ENCODE data around the gene SKP1.

SKP1 gene

DNA sequence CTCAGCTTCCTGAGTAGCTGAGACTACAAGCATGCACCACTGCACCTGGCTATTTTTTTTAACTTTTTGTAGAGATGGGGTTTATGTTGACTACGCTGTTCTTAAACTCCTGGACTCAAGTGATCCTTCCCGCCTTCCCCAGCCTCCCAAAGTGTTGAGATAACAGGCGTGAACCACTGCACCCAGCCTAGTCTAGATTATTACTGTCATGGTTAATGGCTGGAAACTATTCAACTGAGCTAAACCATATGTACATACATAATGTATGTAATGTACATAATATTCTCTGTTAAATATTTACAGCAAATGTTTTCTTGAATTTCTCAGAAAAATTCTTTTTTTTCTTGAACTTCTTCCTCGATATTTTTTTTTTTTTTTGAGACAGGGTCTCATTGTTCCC, 27.8 kb upstream of the SKP1 start:
- peaks cover 63% of the 10 kb centered on the region; the same call in 1 of the 2 replicates for H3K36me3 ChIP-seq (ENCODE audit: insufficient read depth, low read length)
- H3K9ac ChIP-seq (ENCODE audit: low read depth, low read length, poor library complexity, severe bottlenecking) = no peak overlapping the region
- H3K4me2 ChIP-seq (ENCODE audit: low read depth, low read length, poor library complexity, severe bottlenecking) = no peak overlapping the region
- peaks cover 51% of the 10 kb centered on the region for H3K79me2 ChIP-seq (ENCODE audit: insufficient read depth, low read length)
- no peaks in the 10 kb centered on the region for H3K9me2 ChIP-seq (replicated peaks; ENCODE audit: low read depth, low read length)
- H3K27me3 ChIP-seq (ENCODE audit: insufficient read depth, low read length, poor library complexity, severe bottlenecking) = no peaks in the 10 kb centered on the region
- TF ChIP-seq EZH2phosphoT487 (IDR thresholded peaks at IDR 0.05; ENCODE audit: borderline replicate concordance) = no peak
- TF ChIP-seq, protein P1, sequence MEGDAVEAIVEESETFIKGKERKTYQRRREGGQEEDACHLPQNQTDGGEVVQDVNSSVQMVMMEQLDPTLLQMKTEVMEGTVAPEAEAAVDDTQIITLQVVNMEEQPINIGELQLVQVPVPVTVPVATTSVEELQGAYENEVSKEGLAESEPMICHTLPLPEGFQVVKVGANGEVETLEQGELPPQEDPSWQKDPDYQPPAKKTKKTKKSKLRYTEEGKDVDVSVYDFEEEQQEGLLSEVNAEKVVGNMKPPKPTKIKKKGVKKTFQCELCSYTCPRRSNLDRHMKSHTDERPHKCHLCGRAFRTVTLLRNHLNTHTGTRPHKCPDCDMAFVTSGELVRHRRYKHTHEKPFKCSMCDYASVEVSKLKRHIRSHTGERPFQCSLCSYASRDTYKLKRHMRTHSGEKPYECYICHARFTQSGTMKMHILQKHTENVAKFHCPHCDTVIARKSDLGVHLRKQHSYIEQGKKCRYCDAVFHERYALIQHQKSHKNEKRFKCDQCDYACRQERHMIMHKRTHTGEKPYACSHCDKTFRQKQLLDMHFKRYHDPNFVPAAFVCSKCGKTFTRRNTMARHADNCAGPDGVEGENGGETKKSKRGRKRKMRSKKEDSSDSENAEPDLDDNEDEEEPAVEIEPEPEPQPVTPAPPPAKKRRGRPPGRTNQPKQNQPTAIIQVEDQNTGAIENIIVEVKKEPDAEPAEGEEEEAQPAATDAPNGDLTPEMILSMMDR (conservative IDR thresholded peaks at IDR 0.05; ENCODE audit: low read length) = no peak
- peaks cover 32% of the 10 kb centered on the region for H4K20me1 ChIP-seq (ENCODE audit: insufficient read depth, low read length, poor library complexity, severe bottlenecking)
- no peaks in the 10 kb centered on the region for H3K9me3 ChIP-seq (ENCODE audit: insufficient read depth, low read depth, low read length)
- H3F3A ChIP-seq (ENCODE audit: low read depth) = no peaks in the 10 kb centered on the region
- no peak overlapping the region for H3K4me3 ChIP-seq (ENCODE audit: low read length, poor library complexity, severe bottlenecking)
- H3K4me1 ChIP-seq (ENCODE audit: insufficient read depth, low read length, poor library complexity, severe bottlenecking) = no peaks in the 10 kb centered on the region
- H2AFZ ChIP-seq (ENCODE audit: low read length) = no peak overlapping the region

DNA sequence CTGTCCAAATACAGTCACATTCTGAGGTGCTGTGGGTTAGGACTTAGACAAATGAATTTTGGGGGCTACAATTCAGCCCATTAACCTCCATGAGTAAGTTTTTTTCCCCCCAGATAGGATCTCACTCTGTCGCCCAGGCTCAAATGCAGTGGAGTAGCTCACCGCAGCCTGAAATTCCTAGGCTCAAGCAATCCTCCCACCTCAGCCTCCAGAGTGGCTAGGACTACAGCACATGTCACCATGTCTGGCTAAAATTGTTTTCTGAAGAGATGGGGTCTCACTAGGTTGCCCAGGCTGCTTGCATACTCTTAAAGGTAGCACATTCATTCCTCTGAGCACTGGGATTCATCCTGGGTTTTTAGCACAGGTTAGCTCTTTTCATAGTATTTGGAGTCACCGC, 26.9 kb upstream of the SKP1 start:
- Histone ChIP-seq H4K20me1 (ENCODE audit: insufficient read depth, low read length, poor library complexity, severe bottlenecking) (peaks cover 24% of the 10 kb centered on the region), H3K9me2 (replicated peaks; ENCODE audit: low read depth, low read length) (no peaks in the 10 kb centered on the region), H3K27me3 (ENCODE audit: insufficient read depth, low read length, poor library complexity, severe bottlenecking) (no peaks in the 10 kb centered on the region), H3K79me2 (ENCODE audit: insufficient read depth, low read length) (peaks cover 41% of the 10 kb centered on the region), H3K36me3 (ENCODE audit: insufficient read depth, low read length) (peaks cover 72% of the 10 kb centered on the region; the same call in 1 of the 2 replicates), H2AFZ (ENCODE audit: low read length) (no peak overlapping the region), H3K4me3 (ENCODE audit: low read length, poor library complexity, severe bottlenecking) (no peak overlapping the region), H3K4me1 (ENCODE audit: insufficient read depth, low read length, poor library complexity, severe bottlenecking) (no peaks in the 10 kb centered on the region), H3K4me2 (ENCODE audit: low read depth, low read length, poor library complexity, severe bottlenecking) (no peak overlapping the region), H3K9ac (ENCODE audit: low read depth, low read length, poor library complexity, severe bottlenecking) (no peak overlapping the region), H3F3A (ENCODE audit: low read depth) (no peaks in the 10 kb centered on the region), H3K9me3 (ENCODE audit: insufficient read depth, low read depth, low read length) (no peaks in the 10 kb centered on the region)
- TF ChIP-seq, protein P1 (conservative IDR thresholded peaks at IDR 0.05; ENCODE audit: low read length) = no peak
- TF ChIP-seq EZH2phosphoT487 (IDR thresholded peaks at IDR 0.05; ENCODE audit: borderline replicate concordance) = no peak

DNA sequence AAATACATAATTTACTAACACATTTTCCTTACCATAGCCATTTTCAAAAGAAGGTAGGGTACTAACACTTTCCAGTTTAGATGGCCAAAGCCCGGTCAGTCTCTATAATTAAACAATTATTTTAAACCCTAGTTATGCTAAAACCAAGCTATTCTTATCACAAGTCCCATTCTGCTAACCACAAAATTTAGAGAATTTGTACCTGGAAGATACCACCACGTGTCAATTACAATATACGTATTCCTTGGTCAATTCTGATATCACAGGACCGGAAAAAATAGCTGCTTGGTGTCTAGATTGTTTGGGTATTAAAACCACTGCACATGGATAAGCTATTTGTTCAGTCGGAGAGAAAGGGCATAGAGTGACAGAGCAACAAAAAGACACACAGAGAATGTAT, 18.9 kb upstream of the SKP1 start:
- Histone ChIP-seq H3K9me3 (ENCODE audit: insufficient read depth, low read depth, low read length) (no peaks in the 10 kb centered on the region), H3K9me2 (replicated peaks; ENCODE audit: low read depth, low read length) (no peaks in the 10 kb centered on the region), H3K9ac (ENCODE audit: low read depth, low read length, poor library complexity, severe bottlenecking) (no peak overlapping the region), H3K4me1 (ENCODE audit: insufficient read depth, low read length, poor library complexity, severe bottlenecking) (no peaks in the 10 kb centered on the region), H3K36me3 (ENCODE audit: insufficient read depth, low read length) (peaks cover 44% of the 10 kb centered on the region; the same call in 1 of the 2 replicates), H3K4me2 (ENCODE audit: low read depth, low read length, poor library complexity, severe bottlenecking) (no peak overlapping the region), H3F3A (ENCODE audit: low read depth) (no peaks in the 10 kb centered on the region), H3K27me3 (ENCODE audit: insufficient read depth, low read length, poor library complexity, severe bottlenecking) (no peaks in the 10 kb centered on the region), H3K4me3 (ENCODE audit: low read length, poor library complexity, severe bottlenecking) (no peak overlapping the region), H2AFZ (ENCODE audit: low read length) (no peak overlapping the region), H3K79me2 (ENCODE audit: insufficient read depth, low read length) (no peaks in the 10 kb centered on the region), H4K20me1 (ENCODE audit: insufficient read depth, low read length, poor library complexity, severe bottlenecking) (no peaks in the 10 kb centered on the region)
- TF ChIP-seq EZH2phosphoT487 (IDR thresholded peaks at IDR 0.05; ENCODE audit: borderline replicate concordance) = no peak
- TF ChIP-seq, protein P1 (conservative IDR thresholded peaks at IDR 0.05; ENCODE audit: low read length) = no peak

Measured in Loucy (cell line).